Stimulated activated CD4-positive, alpha-beta T cell treated with anti-CD3 and anti-CD28 coated beads, Interleukin-4, amount 100 ng/mL, for 4 hours (primary cell): ENCODE results near the gene CFC1B.
"Not testable (repeated sequence)": the region's sequence is repeated elsewhere in the genome, so short reads cannot be mapped to it uniquely, and the experiment has no call there.

Experiments used
- DNase-seq, 2 experiments: peaks; one replicate each; pipeline ENCODE4 v3.0.0-alpha.2; 2020

CFC1B gene

DNA sequence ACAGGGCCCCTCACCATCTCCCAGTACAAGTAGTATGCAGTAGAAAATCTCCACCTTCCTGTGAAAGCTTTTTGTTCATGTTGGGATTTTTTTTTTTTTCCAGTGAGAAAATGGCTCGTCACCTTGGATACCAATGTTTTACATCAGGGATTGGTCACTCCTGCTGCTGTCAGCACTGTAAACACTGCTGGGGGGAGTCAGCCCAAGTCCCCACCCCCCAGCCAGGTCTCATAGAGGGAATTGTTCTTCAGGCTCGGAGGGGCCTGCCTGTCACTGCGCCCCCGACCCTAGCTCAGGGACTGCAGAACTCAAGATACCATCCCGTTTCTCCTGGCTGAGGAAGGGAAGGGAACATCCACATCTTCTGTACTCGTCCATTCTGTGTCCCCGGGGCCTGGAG lies at the start of gene CFC1B:
CFC1B (plus strand) TSS at position 231 of the 400 bp plus-strand sequence. CDS start 263 bp downstream, outside the sequence.
- DNase-seq: not testable (repeated sequence)

DNA sequence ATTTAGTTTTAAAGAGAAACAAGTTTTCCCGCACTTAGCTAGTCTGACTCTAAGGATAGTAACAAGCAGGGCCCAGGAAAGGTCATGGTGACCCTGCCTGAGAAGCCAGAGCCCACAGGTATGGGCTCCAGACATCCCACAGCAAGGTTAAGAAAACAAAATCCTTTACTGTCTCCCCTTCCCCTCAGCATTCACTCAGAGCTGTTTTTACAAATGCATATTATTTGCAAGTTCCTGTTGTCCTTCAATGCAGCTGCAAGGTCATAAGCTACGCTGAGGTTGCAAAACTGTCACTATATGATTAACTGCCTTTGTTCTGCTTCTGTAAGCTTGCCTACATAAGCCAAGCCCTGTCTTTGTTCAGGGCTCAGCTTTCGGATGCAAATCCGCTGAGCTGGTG lies 29.9 kb upstream of the CFC1B start:
- not testable (repeated sequence) for DNase-seq

DNA sequence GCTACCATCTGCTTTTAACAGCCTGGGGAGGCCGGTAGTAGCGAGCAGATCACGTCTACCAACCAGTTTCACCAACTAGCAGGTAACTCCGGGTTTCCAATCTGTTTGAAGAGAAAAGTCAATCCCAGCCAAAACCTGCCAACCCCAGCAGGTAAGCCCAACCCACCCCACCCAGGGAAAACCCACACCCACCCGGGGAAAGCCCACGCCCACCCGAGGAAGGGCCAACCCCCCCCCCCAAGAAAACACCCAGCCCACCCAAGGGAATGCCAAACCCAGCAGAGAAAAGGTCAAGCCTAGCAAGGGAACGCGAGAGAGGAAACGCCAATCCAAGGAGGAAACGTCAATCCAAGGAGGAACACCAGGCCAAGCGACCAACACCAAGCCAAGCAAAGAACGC lies 11.8 kb upstream of the CFC1B start, which contains the start of gene POTEI:
POTEI (minus strand) TSS at position 101 of the 400 bp plus-strand sequence; CDS start at position 8, 93 bp downstream.
- not testable (repeated sequence) for DNase-seq

- DNase-seq: not testable (repeated sequence)
These were observed 9.9 kb upstream of the CFC1B start for GRCh38 chr2:130510807-130511746.

DNA sequence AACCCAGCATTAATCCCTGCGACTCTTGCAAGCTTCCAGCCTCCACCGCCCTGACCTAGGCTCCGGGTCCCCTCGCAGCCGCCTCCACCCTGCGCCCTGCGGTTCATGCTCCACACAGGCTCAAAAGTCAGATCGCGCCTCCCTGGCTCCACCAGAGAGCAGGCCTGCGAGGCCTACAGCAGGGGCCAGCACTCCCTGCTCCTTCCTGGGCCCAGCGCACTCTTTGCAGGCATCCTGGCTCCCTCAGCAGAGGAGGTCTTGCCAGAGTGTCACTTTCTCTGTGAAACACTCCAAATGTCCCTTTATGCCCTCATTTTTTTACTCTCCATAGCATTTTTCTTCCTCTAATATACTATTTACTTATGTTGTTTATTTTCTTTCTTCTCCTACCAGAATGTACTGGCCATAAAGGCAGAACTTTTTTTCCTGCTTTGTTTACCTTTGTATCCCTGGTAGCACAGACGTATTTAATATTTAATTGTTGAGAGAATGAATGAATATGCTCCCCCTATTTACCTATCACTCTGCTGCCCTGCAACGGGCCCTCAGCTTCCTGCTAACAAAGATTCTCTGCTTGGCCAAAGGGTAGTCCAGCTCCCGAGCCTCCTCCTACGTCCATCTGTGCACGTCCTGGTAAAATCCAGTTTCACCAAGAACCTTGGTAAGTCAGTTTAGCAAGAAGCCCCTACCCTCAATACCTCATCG lies 9.1 kb upstream of the CFC1B start:
- not testable (repeated sequence) for DNase-seq

GRCh38 chr2:130518516-130519106 lies 2.4 kb upstream of the CFC1B start:
- DNase-seq: not testable (repeated sequence)

GRCh38 chr2:130522390-130522789 lies 1.4 kb downstream of the CFC1B start:
- DNase-seq: not testable (repeated sequence)

DNA sequence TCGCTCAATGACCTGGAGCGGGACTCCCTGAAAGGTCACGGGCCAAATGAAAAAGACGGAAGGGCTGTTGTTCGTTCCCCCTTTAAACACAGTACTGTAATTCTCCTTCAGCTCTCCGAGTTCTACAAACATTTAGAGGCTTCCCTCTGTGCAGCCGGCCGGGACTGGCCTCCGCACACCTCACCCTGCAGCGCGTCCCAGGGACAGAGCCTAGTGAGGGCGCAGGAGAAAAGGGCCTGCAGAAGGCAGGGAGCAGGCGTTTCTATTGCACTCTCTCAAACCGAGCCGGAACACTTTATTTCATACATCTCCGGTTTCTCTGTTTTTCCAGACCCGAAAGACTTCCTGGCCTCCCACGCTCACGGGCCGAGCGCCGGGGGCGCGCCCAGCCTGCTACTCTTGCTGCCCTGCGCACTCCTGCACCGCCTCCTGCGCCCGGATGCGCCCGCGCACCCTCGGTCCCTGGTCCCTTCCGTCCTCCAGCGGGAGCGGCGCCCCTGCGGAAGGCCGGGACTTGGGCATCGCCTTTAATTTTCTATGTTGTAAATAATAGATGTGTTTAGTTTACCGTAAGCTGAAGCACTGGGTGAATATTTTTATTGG lies 6.4 kb downstream of the CFC1B start:
- DNase-seq: not testable (repeated sequence)

DNA sequence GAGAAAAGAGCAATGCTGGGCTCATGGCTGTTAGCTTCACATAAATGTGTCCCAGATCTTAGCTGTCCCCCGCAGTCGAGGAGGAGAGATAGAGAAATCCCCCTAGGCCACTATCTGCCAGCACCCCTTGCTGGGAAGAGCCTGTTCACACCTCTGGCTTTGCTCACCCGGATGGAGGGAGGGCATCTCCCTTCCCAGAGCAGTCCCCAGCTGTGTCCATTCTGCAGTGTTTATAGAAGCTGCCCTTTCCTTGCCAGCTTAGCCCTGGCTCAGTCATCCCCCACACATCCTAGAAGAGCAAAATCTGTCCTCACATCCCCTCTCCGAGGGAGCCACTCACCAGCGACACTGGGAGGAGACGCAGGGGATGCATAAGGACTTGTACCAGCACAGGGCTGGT lies 8.5 kb downstream of the CFC1B start:
- DNase-seq: not testable (repeated sequence)

DNA sequence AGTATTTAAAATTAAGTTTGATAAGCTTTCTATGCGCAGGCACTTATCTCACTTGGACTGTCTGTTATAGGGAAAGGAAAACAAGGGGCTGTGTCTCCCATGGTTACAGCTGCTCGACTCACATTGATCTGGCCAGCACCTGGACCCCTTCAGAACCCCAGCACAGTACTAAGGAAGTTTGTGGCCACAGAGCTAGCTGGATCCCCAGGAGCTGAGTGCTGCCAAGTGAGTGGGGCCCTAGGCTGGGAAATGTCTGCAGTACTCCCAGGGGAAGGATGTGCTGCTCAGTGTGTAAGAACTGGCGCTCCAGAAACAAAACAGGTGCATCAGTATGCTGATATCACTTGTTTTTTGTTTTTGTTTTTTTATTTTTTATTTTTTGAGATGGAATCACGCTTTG lies 9.2 kb downstream of the CFC1B start:
- DNase-seq: not testable (repeated sequence)

GRCh38 chr2:130531225-130531624 lies 10.2 kb downstream of the CFC1B start:
- DNase-seq: not testable (repeated sequence)

GRCh38 chr2:130531672-130532071 lies 10.7 kb downstream of the CFC1B start:
- DNase-seq: not testable (repeated sequence)

- DNase-seq: not testable (repeated sequence)
These were observed 15.6 kb downstream of the CFC1B start for GRCh38 chr2:130536654-130537053.

DNA sequence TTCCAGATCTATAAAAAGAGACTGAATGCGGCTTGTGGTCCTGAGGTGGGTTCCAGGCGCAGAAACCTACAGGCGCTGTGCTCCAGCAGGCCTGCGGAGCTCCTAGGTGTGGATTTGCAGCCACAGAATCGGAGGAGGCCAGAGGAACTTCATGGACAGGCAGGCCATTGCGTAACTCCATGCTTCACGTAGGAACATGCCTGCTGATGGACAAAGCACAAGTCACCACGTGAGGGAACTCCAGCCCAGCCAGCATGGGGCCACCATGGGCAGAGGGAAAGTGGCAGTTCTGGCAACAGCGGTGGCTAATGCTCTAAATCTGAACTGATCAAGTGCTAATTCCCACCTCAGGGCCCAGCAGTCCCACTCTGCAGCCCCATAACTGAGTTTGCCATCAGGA lies 17.2 kb downstream of the CFC1B start:
- not testable (repeated sequence) for DNase-seq

DNA sequence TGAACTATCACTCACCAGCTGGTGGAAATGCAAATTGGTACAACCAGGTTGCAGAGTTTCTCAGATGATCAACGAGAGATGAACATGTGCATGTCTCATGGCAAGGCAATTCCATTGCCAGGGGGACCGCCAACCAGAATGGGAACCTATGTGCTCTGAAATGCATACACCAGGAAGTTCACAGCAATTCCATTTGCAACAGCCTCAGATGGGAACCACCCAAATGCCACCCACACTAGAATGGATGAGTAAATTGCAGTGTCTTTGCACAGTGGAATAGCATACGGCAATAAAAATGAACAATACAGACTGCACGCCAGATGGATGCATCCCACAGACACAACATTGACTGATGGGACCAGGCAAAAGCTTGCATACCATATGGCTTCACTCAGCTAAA lies 21.8 kb downstream of the CFC1B start:
- not testable (repeated sequence) for DNase-seq

GRCh38 chr2:130543785-130544528 lies 22.9 kb downstream of the CFC1B start:
- DNase-seq: not testable (repeated sequence)

- DNase-seq: not testable (repeated sequence)
These were observed 24.0 kb downstream of the CFC1B start for GRCh38 chr2:130544978-130545377.

DNA sequence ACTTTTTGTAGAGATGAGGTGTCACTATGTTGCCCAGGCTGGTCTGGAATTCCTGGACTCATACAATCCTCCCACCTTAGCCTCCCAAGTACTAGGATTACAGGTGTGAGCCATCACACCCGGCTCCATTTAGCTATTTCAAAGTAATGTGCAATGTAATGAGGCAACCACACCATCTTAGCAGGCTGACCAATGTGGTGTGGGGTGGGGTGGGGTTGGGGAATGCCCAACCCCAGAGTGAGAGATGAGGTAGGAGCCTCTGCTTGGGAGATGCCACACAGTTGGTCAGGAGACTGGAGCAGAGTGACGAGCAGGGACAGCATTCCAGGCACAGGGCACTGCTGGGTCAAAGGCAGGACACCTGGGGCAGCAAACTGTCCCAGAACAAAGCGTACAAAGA lies 27.4 kb downstream of the CFC1B start:
- DNase-seq: not testable (repeated sequence)

DNA sequence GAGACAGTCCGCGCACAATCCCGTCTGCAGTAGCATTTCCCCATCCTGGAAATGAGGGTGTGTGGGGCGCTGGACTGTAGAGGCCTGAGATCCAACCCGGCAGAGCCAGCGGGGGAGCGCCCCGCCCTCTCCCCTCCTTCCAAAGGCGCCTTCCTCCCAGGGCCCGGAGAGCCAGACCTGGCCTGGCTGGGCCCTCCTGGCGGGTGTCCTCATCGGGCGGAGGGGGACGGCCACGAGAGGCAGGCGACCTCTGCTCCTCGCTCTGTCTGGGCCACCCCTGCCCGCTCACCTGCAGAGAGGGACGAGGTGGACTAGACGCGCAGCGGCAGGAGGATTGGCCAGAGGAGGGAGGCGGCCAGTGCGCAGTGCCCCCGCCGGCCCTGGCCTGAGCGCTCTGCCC lies 28.5 kb downstream of the CFC1B start:
- DNase-seq: not testable (repeated sequence)

- DNase-seq: not testable (repeated sequence)
These were observed 33.2 kb downstream of the CFC1B start for GRCh38 chr2:130554178-130554577.

DNA sequence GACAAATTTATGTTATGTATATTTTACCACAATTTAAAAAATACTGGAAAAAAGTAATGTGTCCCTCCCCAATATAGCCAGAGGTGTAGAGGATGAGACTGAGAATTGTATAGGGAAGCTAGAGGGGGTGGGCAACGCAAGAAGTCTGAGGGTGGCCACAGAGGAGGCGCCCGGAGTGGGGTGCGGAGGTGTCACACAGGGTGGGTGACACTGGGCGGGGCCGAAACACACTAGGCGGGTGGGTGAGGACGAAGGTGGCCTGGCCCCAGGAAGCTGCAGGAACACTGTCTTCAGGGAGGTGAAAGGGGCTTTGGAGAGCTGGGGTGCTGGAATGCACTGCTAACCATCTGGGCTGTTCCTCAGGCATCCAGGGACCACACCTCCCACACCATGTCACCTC lies 35.4 kb downstream of the CFC1B start:
- DNase-seq: not testable (repeated sequence)

DNA sequence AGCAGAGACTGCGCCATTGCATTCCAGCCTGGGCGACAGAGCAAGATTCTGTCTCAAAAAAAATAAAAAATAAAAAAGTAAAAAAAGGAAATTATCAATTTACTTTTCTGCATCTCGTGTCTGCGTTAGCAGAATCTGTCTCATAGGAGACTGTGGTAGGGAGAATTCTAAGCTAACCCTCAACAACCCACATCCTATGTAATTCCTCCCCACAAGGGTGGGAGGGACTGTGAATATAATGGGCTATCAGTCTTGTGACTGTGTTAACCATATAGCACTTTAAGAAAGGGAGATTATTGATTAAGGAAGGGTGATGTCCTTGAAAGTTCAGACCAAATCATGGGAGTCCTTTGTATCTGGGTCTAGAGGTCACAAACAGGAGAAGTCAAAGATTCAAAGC lies 45.1 kb downstream of the CFC1B start:
- DNase-seq: not testable (repeated sequence)
